HG02885 (cell line): ENCODE measurements around the gene CHMP1B.

Experiments used
- ATAC-seq: cut with Tn5 transposase; IDR thresholded peaks from one replicate; pipeline ENCODE4 v1.9.1; 2021; ENCODE audit warnings: mild to moderate bottlenecking; ENCODE audit not compliant: unreplicated experiment, poor library complexity

The CHMP1B gene

GRCh38 chr18:11865071-11865470 lies 13.9 kb downstream of the CHMP1B start:
- no peak for ATAC-seq

- no peak for ATAC-seq
Observed at GRCh38 chr18:11866329-11866728, 15.1 kb downstream of the CHMP1B start.

DNA sequence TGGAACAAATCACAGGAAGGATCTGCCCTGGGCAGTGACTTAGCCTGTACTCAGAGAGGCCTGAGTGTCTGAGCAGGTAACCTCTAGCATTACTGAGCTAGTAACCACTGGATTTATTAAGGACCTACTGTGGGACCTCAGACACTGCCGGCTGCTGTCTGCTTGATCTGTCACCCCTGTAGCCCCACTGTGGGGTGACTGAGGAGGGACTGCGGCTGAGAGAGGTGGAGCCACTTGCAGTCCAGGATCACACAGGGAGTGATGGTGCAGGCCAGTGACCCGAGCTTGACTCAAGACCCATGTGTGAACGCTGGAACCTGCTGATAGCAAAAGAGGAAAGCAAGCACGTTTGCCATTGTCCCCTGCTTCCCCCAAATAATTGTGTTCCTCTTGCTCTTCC lies 15.6 kb downstream of the CHMP1B start:
- ATAC-seq: no peak

DNA sequence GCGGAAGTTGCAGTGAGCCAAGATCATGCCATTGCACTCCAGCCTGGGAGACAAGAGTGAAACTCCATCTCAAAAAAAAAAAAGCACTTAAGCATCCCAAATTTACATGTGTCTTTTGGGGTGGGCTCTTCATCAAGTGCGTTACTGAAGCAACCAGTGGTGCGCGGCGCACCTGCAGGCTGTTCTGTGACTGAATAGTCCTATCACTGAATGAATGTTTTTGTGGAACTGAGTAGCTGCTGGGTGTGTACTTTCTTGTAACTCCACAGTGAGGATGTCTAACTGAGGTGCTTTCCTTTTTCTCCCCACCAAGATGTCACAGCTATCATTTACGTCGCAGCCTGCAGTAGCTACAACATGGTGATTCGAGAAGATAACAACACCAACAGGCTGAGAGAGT lies 17.0 kb downstream of the CHMP1B start:
- no peak for ATAC-seq

DNA sequence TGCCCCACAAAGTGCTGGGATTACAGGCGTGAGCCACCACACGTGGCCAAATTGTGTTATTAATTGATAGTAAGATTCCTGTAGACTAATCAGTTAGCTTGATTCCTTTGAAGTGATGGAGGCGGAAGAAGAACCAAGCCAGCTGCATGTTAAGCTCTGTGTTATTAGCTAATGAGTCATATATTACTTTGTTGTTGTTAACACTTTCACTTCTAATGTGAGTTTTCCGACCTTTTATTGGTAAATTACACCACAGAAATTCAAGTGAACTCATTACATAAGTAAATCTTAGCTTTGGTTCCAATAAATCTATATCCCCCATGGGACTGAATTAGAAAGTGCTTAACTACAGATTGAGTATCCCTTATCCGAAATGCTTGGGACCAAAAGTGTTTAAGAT lies 20.3 kb downstream of the CHMP1B start:
- ATAC-seq: peak; percentile 51

DNA sequence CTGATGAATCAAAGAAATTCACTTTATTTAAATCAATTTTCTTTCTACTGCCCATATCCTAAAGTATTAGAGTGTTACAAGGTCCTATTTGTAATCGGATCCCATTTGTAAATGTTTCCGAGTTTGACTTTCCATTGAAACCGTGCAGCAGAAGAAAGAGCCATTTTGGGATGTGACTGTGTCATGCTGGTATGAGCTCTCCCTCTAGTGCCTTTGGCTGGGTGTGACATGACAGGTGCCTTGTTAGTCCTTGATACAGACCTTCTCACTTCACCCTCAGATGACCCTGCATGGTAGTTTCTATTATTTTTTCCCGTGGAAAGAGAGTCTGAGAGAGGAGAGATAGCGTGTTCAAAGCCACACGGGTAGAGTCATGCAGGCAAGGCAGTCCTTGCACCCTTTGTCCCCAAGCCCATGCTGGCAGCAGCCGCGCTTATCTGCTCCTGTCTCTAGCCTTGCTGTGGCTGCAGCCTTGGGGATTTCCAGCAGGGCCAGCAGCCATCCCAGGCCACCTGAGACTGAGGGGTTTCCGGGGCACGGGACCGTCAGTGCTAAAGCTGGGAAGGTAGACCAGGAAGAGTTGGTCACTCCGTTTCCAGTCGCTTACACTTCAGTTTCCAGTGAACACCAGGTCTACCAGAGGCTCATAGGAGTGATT lies 21.4 kb downstream of the CHMP1B start:
- ATAC-seq: no peak

DNA sequence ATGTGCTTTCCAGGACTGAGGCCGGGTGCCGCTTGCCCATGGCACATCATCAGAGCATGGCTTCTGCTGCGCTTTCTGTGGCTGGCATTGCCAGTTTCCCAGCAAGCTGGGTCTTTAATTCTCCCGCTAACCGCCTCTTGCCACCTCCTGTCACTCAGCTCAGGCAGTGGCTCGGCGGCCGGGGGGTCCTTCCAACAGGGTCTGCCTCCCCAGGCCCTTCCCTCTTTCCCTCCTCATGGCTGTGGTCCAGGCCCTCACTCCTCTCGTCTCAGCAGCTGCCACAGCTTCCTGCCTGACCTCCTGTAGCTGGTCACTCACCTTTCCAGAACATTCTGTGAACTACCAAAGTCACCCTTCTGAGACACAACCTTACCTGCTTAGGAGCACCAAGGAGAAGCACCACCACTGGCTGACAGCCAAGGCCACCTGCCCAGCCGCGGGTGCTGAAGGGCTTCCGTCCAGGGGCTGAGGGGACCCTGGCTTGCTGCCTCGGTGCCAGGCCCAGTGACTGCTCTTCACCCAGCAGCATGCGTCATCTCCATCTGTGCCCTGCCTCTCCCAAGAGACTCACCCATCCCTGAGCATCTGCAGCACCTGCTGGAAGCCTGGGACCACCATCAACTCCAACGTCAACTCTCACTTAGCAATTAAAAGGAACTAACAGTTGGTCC lies 22.6 kb downstream of the CHMP1B start:
- ATAC-seq: no peak

DNA sequence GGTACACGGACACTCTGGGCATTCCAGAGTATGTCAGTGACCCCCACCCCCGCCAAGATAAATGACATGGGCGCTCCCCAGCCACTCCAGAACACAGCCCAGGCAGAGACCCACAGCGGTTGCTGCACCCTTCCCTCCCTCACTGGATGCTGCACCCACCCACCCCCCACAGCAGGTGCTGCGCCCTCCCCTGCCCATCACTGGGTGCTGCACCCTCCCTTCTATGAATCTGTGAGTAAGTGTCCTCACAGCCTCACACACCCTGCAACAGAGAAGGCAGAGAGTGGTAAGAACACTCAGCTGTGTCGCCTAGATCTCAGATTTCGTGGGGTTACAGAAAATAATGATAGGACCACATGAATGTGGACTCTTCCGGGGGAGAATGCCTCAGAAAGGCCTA lies 23.5 kb downstream of the CHMP1B start:
- no peak for ATAC-seq

DNA sequence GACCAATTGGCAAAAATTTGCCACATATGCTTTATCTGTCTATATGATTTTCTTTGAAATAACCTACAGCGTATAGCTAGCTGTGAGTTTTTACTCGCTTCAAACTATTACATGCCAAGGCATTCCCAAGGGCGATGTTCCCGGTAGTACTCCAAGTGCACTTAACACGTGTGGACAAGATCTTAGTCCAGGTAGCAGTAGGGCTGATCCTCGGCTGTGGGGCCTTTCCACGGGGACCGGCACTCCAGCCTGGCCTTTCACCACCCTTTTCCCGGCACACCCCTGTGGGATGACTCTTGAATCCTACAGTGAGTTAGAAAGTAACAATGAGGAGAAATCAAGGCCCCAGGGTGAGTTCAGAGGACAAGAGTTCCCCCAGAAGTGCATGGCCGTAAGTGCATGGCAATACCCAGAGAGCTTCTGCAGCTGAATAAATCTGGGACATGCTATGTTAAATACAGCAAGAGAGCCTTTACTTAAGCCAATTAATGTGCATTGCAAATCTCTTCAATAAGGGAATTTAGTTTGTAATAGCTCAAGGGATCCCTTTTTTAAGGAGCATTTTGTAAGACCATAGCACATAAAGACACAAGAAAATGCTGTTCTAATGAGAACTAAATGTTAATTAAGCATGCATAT lies 26.4 kb downstream of the CHMP1B start:
- no peak for ATAC-seq

- ATAC-seq: no peak
Observed at GRCh38 chr18:11880586-11881304, 29.5 kb downstream of the CHMP1B start.

DNA sequence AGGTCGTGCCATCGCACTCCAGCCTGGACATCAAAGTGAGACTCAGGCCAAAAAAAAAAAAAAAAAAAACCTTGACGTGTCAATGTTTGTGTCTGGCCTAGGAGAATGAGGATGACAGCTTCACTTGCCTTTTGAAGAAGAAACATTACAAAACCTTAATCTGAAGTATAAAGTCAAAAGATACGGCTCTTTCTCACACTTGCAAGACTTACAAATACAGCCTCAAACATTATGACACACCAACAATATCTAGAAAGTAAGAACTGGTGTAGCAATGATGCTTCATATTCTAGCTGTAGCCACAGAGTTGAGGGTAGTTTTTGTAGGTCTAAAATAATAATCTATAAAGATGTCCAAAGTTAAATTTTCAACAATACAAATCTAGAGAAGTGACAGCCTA lies 31.4 kb downstream of the CHMP1B start:
- no peak for ATAC-seq

DNA sequence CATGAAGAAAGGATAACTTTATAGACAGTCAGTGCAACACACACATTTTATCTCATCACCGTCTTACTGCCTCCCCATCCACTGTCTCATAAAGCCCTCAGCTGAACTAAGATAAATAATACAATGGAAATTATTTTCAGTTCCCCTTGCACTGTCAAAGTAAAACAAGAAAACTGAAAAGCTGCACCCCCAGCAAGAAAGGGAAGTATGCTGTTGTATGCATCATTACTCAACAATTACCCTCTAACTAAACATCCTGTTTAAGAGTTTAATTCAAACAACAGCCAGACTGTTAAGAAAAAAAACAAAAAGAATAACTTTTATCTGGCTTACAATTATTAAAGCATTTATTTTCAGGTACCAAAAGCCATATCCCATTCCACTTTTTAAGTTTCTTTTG lies 31.9 kb downstream of the CHMP1B start:
- peak; percentile 74 for ATAC-seq

DNA sequence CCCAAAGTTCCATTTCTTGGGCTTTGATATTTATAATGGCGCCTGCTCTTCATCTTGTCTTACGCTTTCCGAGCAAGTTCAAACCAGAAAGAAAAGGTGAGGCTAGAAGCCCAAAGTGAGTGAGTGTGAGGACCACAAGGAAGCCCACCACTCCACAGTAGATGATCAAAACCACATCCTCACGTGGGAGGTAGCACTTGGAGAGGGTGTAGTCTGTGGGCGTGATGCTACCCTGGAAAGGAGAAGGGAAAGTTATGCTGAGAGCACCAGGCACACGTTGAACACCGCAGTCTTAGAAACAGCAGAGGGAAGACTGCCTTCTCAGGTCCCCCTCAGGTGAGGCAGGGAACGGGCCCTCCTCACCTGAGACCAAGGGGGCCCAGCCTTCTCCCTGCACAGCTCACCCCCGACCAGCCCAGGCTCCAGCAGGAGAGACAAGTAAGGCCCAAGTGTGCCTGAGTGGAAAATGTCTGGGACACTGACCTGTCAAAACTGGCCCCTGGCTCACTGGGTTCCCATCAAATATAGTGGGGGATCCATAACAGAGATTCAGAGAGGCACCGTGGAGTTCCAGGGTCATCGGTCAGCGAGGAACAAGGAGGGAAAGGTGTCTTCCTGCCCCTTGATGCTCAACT lies 33.3 kb downstream of the CHMP1B start:
- ATAC-seq: no peak

DNA sequence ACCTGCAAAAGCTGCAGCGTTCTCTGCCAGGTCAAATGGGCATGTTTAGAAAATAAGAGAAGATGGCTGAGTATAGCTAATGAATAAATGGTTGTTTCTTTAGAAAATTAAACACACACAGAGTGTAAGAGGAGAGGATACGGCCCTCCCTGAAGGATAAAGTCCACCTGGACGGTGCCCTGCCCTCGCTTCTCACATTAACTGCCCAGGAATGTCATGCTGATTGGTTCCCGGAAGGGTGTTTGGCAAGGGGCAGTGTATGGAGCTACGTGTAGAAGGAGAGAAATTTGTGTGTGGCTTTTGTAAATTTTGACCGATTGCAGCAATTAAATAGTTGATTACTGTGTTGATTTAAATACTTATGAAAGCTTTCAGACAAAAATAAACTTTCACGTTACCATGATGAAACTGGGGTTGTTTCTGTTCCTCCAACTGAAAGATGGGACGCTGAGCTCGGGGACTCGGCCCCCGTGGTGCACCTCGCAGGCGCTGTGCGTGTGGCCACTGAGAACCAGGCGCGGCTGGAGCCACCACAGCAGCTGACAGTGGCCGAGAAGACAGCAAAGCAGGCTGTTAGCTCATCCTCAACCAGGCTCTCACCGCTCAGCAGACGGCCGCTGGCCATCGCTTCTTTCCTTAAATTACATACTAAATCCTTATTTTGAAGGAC lies 34.2 kb downstream of the CHMP1B start:
- ATAC-seq: no peak

- no peak for ATAC-seq
Observed at GRCh38 chr18:11886577-11887110, 35.4 kb downstream of the CHMP1B start.

DNA sequence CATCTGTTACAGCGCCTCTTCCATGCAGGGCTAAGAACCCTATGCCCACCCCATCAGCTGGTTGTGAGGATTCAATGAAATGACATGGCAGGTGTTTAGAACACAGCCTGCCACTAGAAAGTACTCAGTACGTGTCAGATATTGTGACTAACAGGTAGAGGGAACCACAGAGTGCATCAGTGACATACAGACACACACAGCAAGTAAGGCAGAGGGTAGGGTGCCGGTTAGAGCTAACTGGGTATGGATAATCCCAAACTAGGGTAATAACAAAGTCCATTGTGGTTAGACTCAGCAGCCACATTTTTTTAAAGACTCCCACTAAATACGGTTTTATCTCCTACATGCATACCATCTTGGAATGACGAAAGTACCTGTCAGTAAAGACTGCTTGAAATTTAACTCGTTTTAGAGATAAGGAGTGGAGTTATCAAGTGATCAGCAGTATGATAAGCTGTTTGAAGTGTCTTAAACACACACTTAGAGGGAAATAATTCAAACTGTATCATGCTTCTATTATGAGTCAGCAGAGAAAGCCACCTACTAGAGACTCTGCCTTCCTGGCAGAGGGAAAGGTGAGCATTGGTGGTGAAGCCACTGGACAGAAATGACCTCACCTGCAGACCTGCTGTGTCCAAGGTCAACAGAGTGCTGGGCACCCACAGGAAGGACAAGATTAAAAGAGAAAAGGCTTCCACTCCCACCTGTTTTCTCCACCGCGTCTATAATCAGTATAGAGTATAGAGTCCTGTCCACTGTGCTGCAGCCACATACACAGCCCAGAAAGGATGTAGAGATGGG lies 36.3 kb downstream of the CHMP1B start:
- no peak for ATAC-seq

GRCh38 chr18:11888726-11889125 lies 37.5 kb downstream of the CHMP1B start:
- no peak for ATAC-seq

DNA sequence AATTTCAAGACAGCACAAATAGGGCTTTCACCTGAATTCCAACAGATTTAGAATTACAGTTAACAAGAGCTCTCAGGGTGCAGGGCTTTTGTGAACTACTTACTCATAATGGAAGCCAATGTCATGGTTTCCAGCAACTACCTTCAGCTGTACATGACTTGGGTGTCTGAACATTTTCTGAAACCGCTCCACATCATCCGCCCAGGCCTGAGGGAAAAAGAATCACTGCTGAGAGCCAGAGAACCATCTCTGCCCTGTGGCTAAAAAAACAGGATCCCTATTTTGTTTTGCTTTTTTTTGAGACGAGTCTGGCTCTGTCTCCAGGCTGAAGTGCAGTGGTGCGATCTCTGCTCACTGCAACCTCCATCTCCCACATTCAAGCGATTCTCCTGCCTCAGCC lies 38.1 kb downstream of the CHMP1B start:
- ATAC-seq: no peak

GRCh38 chr18:11891737-11892136 lies 40.5 kb downstream of the CHMP1B start:
- ATAC-seq: no peak
